ENCODE data around the gene SEMA4A.

Gene SEMA4A

GRCh38 chr1:156221986-156222692, 68.8 kb downstream of the SEMA4A start (continued):
- TF ChIP-seq ZBTB10 (tag by site-specific recombination; IDR thresholded peaks at IDR 0.05) (no peak), ZBTB26 (tag by site-specific recombination; optimal IDR thresholded peaks at IDR 0.05) (no peak)

GRCh38 chr1:156225677-156226014, 72.3 kb downstream of the SEMA4A start:
- POLR2A ChIA-PET, result interaction anchor here (0.6 to 1.9 kb wide), 5 partner anchors 13 to 195 kb away, joined by 3 to 14 read pairs (median 6); partner anchors contain the start of genes PMF1 and SMG5
- H3K9me3 ChIP-seq (ENCODE audit: control insufficient read depth, insufficient read depth, low read depth, low read length), result no peaks in the 10 kb centered on the region
- no peak overlapping the region for H3K27ac ChIP-seq (ENCODE audit: extremely low read depth, low read depth, low read length)
- no peaks in the 10 kb centered on the region for H3K4me1 ChIP-seq (ENCODE audit: control insufficient read depth, insufficient read depth, low read length)
- TF ChIP-seq ZNF335 (tag by site-specific recombination; conservative IDR thresholded peaks at IDR 0.05) (peak; percentile 25; the same call in 1 of the 2 replicates), ZNF366 (tag by site-specific recombination; conservative IDR thresholded peaks at IDR 0.05) (no peak), ZNF449 (tag by site-specific recombination; IDR thresholded peaks at IDR 0.05) (0 out of 2 replicates have a peak, but pooled peaks have one; percentile 2), GLI4 (tag by site-specific recombination; IDR thresholded peaks at IDR 0.05) (no peak), PRDM2 (tag by site-specific recombination; IDR thresholded peaks at IDR 0.05; ENCODE audit: borderline replicate concordance) (no peak), ZNF24 (tag by site-specific recombination; IDR thresholded peaks at IDR 0.05) (no peak), ZNF112 (tag by site-specific recombination; IDR thresholded peaks at IDR 0.05) (no peak), ZNF843 (tag by site-specific recombination; IDR thresholded peaks at IDR 0.05) (no peak), IKZF3 (tag by site-specific recombination; IDR thresholded peaks at IDR 0.05) (no peak), KLF7 (tag by site-specific recombination; IDR thresholded peaks at IDR 0.05; ENCODE audit: borderline replicate concordance) (no peak)
- peaks cover 5 to 40% of the 10 kb centered on the region in 2 experiments for H3K36me3 ChIP-seq (ENCODE audit: control insufficient read depth in 2 of 2, insufficient read depth in 1 of 2, low read length in 2 of 2)
- CTCF ChIA-PET, result interaction anchor here (0.6 to 8.7 kb wide), 29 partner anchors 9 to 484 kb away, joined by 3 to 210 read pairs (median 6); partner anchors contain the start of genes GLMP, PMF1, SLC25A44 and SMG5
- no peak overlapping the region for H3K4me3 ChIP-seq (ENCODE audit: low read depth, low read length)

Data from HEK293 (cell line).